Activated CD4-positive, alpha-beta T cell treated with anti-CD3 and anti-CD28 coated beads, Interleukin-10, Interleukin-2, amounts not matched to agents 100 ng/mL and 50 ng/mL, durations not matched to agents 16 hours and 8 hours (primary cell): ENCODE data around the gene MVB12B.
"Not testable (repeated sequence)": the region's sequence is repeated elsewhere in the genome, so short reads cannot be mapped to it uniquely, and the experiment has no call there.

Experiments used
- DNase-seq: peaks from one replicate; pipeline ENCODE4 v3.0.0-alpha.2; 2020

Gene MVB12B

GRCh38 chr9:126326228-126327005, at the start of gene MVB12B:
Gene MVB12B (plus strand): TSS chr9:126326829. CDS start chr9:126326930, 101 bp downstream.
- DNase-seq: peak; percentile 28

GRCh38 chr9:126283799-126284465, 42.7 kb upstream of the MVB12B start:
- DNase-seq: no peak

- not testable (repeated sequence) for DNase-seq
Measured at GRCh38 chr9:126285652-126286051, 41.0 kb upstream of the MVB12B start.

- no peak for DNase-seq
Measured at GRCh38 chr9:126287166-126287866, 39.3 kb upstream of the MVB12B start.

GRCh38 chr9:126290871-126291270, 35.8 kb upstream of the MVB12B start:
- DNase-seq: no peak

GRCh38 chr9:126291925-126292324, 34.7 kb upstream of the MVB12B start:
- no peak for DNase-seq

GRCh38 chr9:126292736-126293521, 33.7 kb upstream of the MVB12B start:
- no peak for DNase-seq

- peak; percentile 6 for DNase-seq
Measured at GRCh38 chr9:126293522-126293889, 33.1 kb upstream of the MVB12B start.

GRCh38 chr9:126294331-126295081, 32.1 kb upstream of the MVB12B start:
- no peak for DNase-seq

- DNase-seq: no peak
Measured at GRCh38 chr9:126295082-126295477, 31.5 kb upstream of the MVB12B start.

GRCh38 chr9:126295516-126295915, 31.1 kb upstream of the MVB12B start:
- DNase-seq: no peak

GRCh38 chr9:126295936-126296600, 30.6 kb upstream of the MVB12B start:
- no peak for DNase-seq

- DNase-seq: no peak
Measured at GRCh38 chr9:126296687-126297086, 29.9 kb upstream of the MVB12B start.

GRCh38 chr9:126297661-126298060, 29.0 kb upstream of the MVB12B start:
- no peak for DNase-seq

GRCh38 chr9:126298063-126298801, 28.4 kb upstream of the MVB12B start:
- no peak for DNase-seq

GRCh38 chr9:126299706-126300276, 26.8 kb upstream of the MVB12B start:
- no peak for DNase-seq

- no peak for DNase-seq
Measured at GRCh38 chr9:126301196-126301595, 25.4 kb upstream of the MVB12B start.

- DNase-seq: peak; percentile 50
Measured at GRCh38 chr9:126301985-126302603, 24.5 kb upstream of the MVB12B start.

GRCh38 chr9:126302730-126303129, 23.9 kb upstream of the MVB12B start:
- DNase-seq: no peak

- DNase-seq: no peak
Measured at GRCh38 chr9:126303488-126303887, 23.1 kb upstream of the MVB12B start.
